ENCODE results near the gene CNTN4.

GRCh38 chr3:2862366-2862765 lies 763.7 kb downstream of the CNTN4 start:
- TF ChIP-seq POLR2A (IDR thresholded peaks at IDR 0.05) (no peak), CTCF (IDR thresholded peaks at IDR 0.05) (no peak)
